Measurements from ENCODE around the gene CHAC1.

Gene CHAC1

DNA sequence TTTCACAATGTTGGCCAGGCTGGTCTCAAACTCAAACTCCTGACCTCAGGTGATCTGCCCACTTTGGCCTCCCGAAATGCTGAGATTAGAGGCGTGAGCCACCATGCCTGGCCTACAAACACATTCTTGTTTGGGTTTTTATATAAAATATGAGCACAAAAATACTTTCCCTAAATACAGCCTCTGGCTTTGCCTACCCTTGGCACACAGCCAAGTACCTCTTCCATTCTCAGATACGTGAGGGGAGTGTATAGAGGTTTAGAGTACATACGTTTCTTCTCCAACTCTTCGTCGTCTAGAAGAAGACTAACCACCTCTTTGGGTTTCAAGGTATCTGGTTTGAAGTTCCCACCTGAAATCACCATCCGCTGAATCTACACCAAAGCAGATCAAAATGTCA, 33.5 kb downstream of the CHAC1 start:
- no peak for DNase-seq (ENCODE audit: low spot score)

DNA sequence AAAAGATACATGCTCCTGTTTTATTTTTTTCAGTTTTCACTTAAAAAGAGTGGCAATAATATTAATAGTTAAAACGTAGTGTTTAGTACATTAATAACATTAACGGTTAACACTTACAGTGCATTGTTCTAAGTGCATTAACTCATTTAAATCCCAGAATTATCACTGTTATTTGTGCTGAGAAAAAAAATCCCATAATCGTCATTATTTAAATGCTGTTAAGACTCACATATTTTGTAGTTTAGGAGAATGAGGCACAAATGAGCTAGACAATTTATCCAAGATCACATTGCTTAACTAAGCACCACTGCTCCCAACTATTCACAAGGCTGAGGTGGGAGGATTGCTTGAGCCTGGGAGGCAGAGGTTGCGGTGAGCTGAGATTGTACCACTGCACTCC, 34.9 kb downstream of the CHAC1 start:
- DNase-seq (ENCODE audit: low spot score) = no peak

DNA sequence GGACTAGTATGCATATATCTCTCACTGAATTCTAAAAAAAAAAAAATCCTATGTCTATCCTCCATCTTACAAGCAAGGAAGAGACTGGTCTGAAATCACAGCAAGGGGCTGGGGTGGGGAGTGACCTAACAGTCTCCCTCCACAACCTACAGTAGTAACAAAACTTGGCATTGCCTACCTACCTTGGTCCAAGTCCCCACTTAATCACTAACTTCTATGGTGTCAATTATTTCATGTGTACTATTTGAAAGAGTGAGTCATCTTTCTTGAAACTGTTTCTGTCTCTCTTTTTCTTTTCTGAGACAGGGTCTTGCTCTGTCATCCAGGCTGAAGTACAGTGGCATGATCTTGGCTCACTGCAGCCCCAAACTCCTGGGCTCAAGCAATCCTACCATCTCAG, 36.8 kb downstream of the CHAC1 start:
- DNase-seq (ENCODE audit: low spot score) = no peak

DNA sequence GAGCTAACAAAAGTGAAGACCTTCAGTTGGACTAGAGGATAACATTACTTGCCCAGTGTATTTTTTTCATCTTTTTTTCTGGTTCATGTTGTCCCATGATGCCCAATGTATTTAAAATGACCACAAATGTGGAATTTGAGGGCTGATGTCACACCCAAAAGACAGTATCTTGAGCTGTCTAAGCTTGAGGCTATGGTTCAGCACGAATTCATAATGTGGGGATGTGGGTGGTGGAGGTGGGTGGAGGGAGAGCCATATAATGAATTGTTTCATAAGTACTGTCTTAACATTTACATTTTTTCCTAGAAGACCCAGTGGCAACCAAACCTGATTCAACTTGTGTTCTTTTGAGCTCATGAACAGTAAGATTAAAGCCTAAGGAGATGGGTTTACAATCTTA, 37.5 kb downstream of the CHAC1 start:
- no peak for DNase-seq (ENCODE audit: low spot score)

DNA sequence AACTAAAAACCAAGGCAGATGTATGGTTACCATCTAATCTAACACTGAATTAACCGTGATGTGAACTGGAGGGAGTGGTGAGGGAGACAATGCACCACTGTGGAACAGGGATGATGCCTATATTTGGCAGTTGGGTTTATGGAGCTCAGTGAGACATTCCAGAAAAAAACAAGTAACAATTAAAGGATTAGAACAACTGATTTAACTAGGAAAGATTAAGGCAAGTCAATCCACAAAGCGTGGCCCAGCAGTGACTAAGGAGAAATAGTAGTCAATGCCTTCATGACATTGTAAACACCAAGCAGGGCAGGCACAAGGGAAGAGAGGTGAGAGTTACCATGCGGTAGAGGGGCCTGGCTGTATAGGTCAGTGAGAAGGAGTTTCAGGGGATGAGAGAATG, 38.1 kb downstream of the CHAC1 start:
- DNase-seq (ENCODE audit: low spot score) = no peak

DNA sequence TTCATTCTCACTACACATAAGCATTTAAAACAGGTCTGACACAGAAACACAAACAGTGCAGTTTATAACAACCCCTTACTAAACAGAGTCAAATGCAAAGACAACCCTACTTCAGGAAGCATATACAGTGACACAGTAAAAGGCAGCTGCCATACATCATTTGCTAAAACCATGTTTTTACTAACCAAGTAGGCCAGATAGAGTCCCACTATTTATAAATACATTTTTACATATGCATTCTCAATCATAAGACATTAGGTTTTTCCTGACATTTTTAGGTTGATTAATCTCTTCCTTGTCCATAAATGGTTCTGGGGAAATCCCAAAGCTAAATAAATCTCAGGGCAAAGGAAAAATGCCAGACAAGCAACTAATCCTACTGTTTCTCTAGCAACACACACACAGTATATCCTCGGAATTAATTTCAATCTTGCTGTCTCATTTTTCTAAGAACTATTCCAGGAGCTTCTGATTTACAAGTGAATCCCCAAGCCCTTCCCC, 39.0 kb downstream of the CHAC1 start:
- no peak for DNase-seq (ENCODE audit: low spot score)

- no peak for DNase-seq (ENCODE audit: low spot score)
These were observed 39.6 kb downstream of the CHAC1 start for GRCh38 chr15:40992825-40993224.

DNA sequence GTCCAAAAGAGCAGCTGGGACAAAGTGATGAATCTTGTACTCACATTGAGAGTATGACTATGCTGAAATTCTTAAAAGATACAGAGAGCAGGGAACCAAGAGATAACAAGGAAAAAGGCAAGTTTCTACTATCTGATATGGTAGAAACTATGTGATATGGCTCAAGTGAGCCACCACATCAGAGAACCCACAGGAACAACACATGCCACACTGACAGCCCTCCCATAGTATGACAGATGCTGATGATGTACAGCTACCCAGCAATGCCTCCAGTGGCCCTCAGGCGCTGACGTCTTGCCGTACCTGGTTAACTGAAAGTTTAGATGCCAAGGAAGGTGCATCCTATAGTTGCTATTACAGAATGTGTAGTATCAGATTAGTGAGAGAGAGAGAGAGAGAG, 42.4 kb downstream of the CHAC1 start:
- no peak for DNase-seq (ENCODE audit: low spot score)

DNA sequence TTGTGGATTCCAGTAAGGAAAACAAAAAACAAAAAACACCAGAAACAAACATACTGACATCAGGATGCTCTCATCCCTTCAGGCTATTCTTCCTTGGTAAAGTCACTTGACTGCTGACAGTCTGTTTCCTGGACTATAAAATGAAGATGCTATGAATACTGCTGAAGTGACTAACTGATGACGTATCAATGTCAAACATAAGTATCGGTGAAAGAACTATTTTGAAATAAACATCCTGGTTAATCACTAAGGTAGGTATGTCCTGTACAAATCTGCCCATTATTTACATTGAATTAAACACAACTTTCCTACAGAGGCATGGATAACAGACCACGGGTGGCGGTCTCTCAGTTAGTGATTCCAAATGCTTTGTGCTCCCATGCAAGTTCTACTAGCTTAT, 45.9 kb downstream of the CHAC1 start:
- DNase-seq (ENCODE audit: low spot score) = no peak

- no peak for DNase-seq (ENCODE audit: low spot score)
These were observed 48.4 kb downstream of the CHAC1 start for GRCh38 chr15:41001524-41002214.

- DNase-seq (ENCODE audit: low spot score) = no peak
These were observed 51.2 kb downstream of the CHAC1 start for GRCh38 chr15:41004490-41004889.

Measured in iPS-NIHi11 (cell line).